M059J (cell line): ENCODE measurements around the gene NEURL1. TPM values are rescaled to one million over a fixed set of nuclear protein-coding genes. Genes with fewer than 3 reads are reported as not detected.
A peak's percentile ranks its signal among the peaks of the same experiment; 100 is the strongest.

Experiments
- DNase-seq: peaks from one replicate; pipeline ENCODE4 v3.0.0-alpha.2; 2012; ENCODE audit warnings: low read depth
- total RNA-seq: library from RNA; depleted of rRNA; stranded (reverse); fragments of >200 nt; shearing (Covaris generic); gene quantifications from 2 replicates; pipeline ENCODE4 v1.2.3, GENCODE V29; 2014

Gene NEURL1
- total RNA-seq, 1 experiment from 2014 or later = 19.9 TPM

GRCh38 chr10:103513380-103514060, 20.0 kb downstream of the NEURL1 start:
- DNase-seq = no peak

DNA sequence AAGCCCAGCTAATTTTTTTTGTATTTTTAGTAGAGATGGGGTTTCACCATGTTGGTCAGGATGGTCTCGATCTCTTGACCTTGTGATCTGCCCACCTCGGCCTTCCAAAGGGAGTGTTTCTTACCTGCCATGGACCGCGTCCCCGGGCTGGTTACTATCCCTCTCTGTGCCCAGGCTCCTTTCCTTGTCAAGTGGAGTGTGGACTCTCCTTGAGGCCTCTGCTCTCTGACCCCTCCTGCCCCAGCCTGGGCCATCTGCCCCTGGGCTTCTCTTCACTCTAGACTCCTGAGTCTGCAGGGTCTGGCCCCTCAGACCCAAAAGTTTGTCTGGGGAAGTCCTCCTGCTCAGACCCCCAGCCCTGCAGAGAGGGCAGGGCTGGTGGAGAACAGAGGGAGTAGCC, 20.7 kb downstream of the NEURL1 start:
- DNase-seq = no peak

GRCh38 chr10:103517234-103518085, 24.0 kb downstream of the NEURL1 start:
- peak; percentile 73 for DNase-seq

GRCh38 chr10:103519798-103520197, 26.3 kb downstream of the NEURL1 start:
- no peak for DNase-seq

GRCh38 chr10:103522006-103522405, 28.5 kb downstream of the NEURL1 start:
- DNase-seq = peak; percentile 53

- DNase-seq = no peak
Observed at GRCh38 chr10:103523683-103524082, 30.2 kb downstream of the NEURL1 start.

DNA sequence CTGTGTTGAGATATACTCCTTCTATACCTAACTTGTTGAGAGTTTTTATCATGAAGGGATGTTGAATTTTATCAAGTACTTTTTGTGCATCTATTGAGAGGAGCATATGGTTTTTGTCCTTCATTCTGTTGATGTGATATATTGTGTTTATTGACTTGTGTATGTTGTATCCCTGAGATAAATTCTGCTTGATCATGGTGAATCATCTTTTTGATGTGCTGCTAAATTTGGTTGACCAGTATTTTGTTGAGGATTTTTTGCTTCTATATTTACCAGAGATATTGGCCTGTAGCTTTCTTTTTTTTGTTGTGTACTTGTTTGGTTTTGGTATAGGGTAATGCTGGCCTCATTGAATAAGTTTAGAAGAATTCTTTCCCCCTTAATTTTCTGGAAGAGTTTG, 32.4 kb downstream of the NEURL1 start:
- no peak for DNase-seq

DNA sequence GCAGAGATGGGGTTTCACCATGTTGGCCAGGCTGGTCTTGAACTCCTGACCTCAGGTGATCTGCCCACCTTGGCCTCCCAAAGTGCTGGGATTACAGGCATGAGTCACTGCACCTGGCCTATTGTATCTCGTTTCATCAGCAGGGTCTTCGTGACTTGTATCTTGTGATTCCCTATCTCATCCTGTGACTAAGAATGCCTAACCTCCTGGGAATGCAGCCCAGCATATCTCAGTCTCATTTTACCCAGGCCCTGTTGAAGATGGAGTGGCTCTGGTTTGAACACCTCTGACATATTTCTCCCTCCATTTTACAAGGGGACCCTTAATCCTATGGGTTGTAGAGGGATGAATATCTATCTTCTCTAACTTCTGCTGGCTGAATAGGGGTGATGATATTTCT, 34.0 kb downstream of the NEURL1 start:
- peak; percentile 89 for DNase-seq

- DNase-seq = no peak
Observed at GRCh38 chr10:103528549-103528948, 35.0 kb downstream of the NEURL1 start.

- DNase-seq = no peak
Observed at GRCh38 chr10:103529539-103529938, 36.0 kb downstream of the NEURL1 start.

- no peak for DNase-seq
Observed at GRCh38 chr10:103533827-103534226, 40.3 kb downstream of the NEURL1 start.

- no peak for DNase-seq
Observed at GRCh38 chr10:103534621-103535498, 41.4 kb downstream of the NEURL1 start.

- DNase-seq = no peak
Observed at GRCh38 chr10:103535595-103535994, 42.1 kb downstream of the NEURL1 start.

- DNase-seq = no peak
Observed at GRCh38 chr10:103539751-103540150, 46.2 kb downstream of the NEURL1 start.

DNA sequence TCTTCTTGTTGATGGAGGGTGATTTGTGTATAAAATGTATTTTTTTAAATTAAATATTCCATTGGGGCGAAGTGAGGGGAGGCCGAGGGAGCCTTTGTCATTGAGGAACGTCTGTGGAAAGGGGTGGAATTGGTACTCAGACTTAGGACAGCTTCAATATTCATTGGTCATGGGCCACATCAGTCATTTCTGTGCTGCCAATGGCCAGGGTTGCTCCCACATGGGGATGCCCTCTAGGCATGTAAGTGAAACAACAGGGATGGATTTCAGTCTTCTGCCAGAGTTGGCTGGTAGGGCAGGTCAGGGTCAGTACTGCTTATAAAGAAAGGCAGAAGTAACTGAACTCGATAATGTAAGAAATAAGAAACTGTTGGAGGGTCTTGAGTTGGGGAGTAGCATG, 47.2 kb downstream of the NEURL1 start:
- DNase-seq = peak; percentile 73

DNA sequence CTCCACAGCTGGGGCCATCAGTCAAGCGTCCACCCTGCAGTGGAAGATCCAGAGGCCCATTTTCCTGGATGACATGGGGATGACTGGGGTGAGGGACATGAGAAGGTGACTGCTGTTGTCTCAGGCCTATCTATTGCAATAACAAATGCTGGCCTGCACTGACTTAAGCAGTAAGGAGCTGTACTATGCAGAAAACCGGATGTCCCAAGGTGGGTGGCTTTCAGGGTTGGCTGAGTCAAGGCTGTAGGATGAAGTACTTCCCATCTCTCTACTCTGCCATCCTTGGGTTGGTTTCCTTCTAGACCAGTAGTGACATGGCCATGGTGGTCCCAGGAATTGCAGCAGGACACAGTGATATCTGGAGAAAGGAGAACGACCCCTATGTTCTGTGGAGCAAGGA, 48.1 kb downstream of the NEURL1 start:
- no peak for DNase-seq

DNA sequence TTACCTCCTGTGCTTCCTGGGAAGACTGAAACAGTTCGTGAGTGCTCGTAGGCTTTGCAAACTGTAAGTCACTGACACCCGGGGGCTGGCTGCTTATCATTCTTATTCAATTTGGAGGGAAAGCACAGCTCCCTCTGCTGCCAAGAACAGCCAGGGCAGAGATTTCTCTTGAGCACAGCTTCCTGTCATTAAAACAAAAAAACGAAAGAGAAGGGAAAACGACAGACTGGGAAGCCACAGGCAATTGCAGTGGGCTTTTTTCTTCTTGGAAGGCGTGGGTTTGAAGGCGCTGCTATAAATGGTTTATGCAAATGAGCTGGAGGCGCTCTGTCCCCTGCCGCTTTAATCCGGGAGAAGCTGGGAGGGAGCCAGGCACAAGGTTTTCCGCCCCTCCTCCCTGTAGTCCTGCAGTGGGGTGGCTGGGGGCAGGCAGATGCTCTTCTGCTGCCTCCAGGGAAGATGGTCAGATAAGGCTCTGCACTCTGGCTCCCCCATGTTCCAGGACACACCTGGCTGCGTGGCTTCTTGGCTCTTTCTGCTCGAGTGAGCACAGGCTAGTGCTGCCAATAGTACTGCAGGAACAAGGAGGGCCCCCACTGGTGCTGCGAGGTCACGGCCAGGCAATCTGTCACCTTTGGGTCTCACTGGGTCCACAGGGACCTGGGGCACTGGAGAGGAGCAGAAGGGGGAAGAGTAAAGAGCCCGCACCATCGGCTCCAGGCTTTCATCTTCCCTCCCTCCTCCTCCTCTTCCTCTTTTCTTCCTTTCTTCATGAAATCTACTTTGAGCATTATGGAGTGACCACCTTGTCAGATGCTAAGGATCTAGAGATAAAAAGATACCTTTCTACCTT, 49.5 kb downstream of the NEURL1 start:
- DNase-seq = peak; percentile 79

DNA sequence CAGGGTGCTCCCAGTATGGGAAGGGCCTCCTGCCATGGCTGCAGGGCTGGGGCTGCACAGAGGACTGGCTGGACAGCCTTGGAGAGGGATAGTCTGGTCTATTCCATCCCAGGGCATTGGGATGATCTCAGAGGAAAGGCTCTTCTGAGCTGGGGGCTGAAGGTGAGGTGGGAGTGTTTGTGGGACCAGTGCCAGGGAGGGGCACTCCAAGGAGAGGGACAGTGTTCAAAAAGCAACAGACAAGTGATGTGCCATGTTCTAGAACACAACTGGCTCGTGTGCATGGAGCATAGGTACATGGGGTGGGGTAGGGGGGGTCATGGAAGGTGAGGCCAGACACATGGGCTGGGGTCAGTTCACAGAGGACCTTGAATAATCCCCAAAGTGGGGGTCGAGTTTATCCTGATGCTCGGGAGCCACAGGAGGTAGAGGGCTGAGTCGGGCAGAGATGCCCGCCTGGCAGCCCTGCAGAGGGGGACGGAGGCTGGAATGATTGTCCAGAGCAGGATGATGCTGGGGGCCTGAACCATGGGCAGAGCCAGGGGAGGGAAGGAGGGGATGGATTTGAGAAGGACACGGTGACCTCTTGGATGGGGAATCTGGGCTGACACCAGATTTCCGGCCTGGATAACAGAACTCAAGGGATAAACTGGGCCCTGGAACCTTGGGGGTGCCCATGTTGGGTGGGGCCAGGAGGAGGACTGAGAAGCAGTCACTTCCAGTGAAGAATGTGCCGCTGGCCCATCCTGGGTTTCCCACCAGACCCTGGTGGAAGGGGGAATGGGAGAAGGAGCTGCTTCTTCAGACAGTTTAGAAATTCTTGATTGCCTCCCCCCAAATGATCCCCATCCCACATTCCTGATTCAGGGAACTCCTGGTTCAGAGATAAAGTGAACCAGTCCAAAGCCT, 50.4 kb downstream of the NEURL1 start:
- DNase-seq = no peak

GRCh38 chr10:103544657-103545310, 51.3 kb downstream of the NEURL1 start:
- no peak for DNase-seq

DNA sequence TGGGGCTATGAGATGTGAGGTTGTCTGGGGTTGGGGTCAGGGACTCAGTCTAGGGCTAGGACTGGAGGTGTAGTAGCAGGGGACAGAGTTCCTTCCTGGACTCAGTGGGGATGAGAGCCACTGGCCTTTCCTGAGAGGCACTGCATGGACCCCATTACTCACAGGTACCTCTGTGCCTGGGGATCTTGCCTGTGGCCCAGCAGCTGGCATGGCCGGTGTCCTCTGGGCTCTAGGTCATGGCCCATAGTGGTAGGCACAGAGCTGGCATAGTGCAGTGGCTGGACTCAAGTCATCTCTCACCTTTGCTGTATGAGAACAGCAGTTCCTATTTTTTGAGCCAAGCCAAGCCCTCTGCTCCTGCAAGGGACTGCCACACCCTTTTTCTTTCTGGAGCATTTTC, 51.9 kb downstream of the NEURL1 start:
- DNase-seq = no peak
